Nephron progenitor cell (in vitro differentiated cells): Measurements from ENCODE around the gene KLF9.
"Not testable (repeated sequence)": the region's sequence is repeated elsewhere in the genome, so short reads cannot be mapped to it uniquely, and the experiment has no call there.

ENCODE experiments used
- DNase-seq: peaks from one replicate; pipeline ENCODE4 v3.0.0; 2021
- H3K27ac Mint-ChIP-seq: 2 replicates; pipeline ENCODE4 v1.8.0; 2021; ENCODE audit warnings: mild to moderate bottlenecking, moderate library complexity, mixed read lengths
- H3K27me3 Mint-ChIP-seq: 2 replicates; pipeline ENCODE4 v1.8.0; 2021; ENCODE audit warnings: mild to moderate bottlenecking, low read depth, mixed read lengths; ENCODE audit not compliant: poor library complexity
- H3K36me3 Mint-ChIP-seq: 2 replicates; pipeline ENCODE4 v1.8.0; 2021; ENCODE audit warnings: low read depth, mixed read lengths
- H3K4me1 Mint-ChIP-seq: 2 replicates; pipeline ENCODE4 v1.8.0; 2021; ENCODE audit warnings: mixed read lengths
- H3K4me3 Mint-ChIP-seq: 2 replicates; pipeline ENCODE4 v1.8.0; 2021; ENCODE audit warnings: mild to moderate bottlenecking, moderate library complexity, mixed read lengths
- H3K9me3 Mint-ChIP-seq: 2 replicates; pipeline ENCODE4 v1.8.0; 2021; ENCODE audit warnings: mild to moderate bottlenecking, moderate library complexity, mixed read lengths
- CTCF ChIP-seq: fragments of 200-600 bp; sonication (generic); IDR thresholded peaks from 2 replicates; pipeline ENCODE4 v1.5.0; 2021; ENCODE audit warnings: antibody characterized with exemption

Gene KLF9

GRCh38 chr9:70404261-70404660, 10.2 kb downstream of the KLF9 start:
- peaks cover 44% of the 10 kb centered on the region for H3K4me1 Mint-ChIP-seq
- no peak overlapping the region for H3K4me3 Mint-ChIP-seq
- H3K9me3 Mint-ChIP-seq, result no peaks in the 10 kb centered on the region
- no peak overlapping the region for H3K27ac Mint-ChIP-seq
- no peak for DNase-seq
- no peak for TF ChIP-seq CTCF
- H3K27me3 Mint-ChIP-seq, result peaks cover 3% of the 10 kb centered on the region
- H3K36me3 Mint-ChIP-seq, result no peaks in the 10 kb centered on the region

DNA sequence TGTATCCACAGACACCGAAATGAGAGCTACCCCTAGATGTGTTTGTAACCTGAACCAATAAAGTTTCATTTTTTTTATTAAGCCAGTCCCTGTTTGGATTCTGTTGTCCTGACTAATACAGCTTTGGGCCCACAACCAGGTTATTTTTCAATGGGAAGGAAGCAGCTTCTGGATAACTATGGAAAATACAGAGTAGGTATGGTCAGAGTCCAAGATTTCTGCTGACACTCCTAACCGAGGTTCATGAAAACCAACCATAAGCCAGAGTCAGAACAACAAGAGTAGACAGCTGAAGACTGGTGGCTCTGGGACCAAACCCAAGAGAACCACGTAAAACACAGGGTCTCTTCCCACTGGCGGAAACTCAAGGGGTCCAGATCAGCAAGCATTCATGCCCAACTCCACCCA, 10.8 kb downstream of the KLF9 start:
- Mint-ChIP-seq H3K36me3 (no peaks in the 10 kb centered on the region), H3K27ac (no peak overlapping the region), H3K27me3 (peaks cover 3% of the 10 kb centered on the region), H3K4me1 (peaks cover 44% of the 10 kb centered on the region), H3K9me3 (no peaks in the 10 kb centered on the region), H3K4me3 (no peak overlapping the region)
- TF ChIP-seq CTCF, result no peak
- DNase-seq, result no peak

DNA sequence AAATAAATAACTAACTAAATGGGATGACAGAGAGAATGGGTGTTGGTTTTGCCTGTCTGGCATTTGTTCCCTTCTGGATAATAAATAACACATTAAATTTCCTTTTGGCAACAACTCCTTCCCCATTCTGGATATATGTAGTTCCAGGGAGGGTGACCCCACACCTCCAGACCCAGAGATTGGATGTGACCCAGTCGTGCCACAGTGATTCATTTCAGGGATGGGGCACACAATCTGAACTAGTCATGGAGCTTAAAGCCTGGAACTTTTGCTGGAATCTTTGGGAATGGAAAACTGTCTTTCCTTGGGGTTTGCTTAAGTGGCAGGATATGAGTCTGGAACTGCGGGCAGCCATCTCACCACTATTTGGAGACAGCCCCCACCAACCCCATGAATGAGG, 11.3 kb downstream of the KLF9 start:
- no peaks in the 10 kb centered on the region for H3K9me3 Mint-ChIP-seq

DNA sequence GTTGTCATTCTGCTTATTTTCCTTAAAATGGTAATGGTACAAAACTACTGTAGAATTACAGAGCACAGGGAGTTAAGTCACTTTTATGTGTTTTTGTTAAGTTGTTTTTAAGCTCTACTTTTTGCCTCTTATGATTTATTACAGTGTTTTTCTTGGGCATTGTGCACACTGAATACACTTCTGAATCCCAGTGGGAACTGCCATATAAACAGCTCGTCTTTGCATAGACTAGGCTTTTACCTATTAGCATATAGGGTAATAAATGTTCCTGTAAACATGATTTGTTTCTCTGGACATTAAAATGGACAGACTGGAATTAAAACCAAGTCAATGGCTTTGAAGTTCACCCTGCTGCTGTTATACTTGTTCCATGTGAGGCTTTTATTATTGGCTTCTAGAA, 12.2 kb downstream of the KLF9 start:
- H3K4me3 Mint-ChIP-seq, result no peak overlapping the region
- TF ChIP-seq CTCF, result no peak
- no peak for DNase-seq
- no peaks in the 10 kb centered on the region for H3K36me3 Mint-ChIP-seq
- no peaks in the 10 kb centered on the region for H3K9me3 Mint-ChIP-seq
- H3K27ac Mint-ChIP-seq, result no peak overlapping the region
- H3K27me3 Mint-ChIP-seq, result peaks cover 3% of the 10 kb centered on the region
- peaks cover 35% of the 10 kb centered on the region for H3K4me1 Mint-ChIP-seq

More for the DNA sequence above, 11.3 kb downstream of the KLF9 start:
- H3K27ac Mint-ChIP-seq, result no peak overlapping the region
- DNase-seq, result no peak
- H3K4me1 Mint-ChIP-seq, result peaks cover 44% of the 10 kb centered on the region
- no peak for TF ChIP-seq CTCF
- H3K4me3 Mint-ChIP-seq, result no peak overlapping the region
- H3K27me3 Mint-ChIP-seq, result peaks cover 3% of the 10 kb centered on the region
- H3K36me3 Mint-ChIP-seq, result no peaks in the 10 kb centered on the region

DNA sequence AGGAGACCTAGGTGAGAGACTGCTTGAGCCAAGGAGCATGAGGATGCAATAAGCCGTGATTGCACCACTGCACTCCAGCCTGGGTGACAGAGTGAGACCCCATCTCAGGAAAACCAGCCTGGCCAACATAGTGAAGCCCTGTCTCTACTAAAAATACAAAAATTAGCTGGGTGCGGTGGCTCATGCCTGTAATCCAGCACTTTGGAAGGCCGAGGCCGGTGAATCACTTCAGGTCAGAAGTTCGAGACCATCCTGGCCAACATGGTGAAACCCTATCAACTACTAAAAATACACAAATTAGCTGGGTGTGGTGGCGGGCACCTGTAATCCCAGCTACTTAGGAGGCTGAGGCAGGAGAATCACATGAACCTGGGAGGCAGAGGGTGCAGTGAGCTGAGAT, 13.2 kb downstream of the KLF9 start:
- not testable (repeated sequence) for H3K9me3 Mint-ChIP-seq, DNase-seq, H3K27me3 Mint-ChIP-seq, H3K36me3 Mint-ChIP-seq, H3K27ac Mint-ChIP-seq, H3K4me3 Mint-ChIP-seq
- peaks cover 25% of the 10 kb centered on the region for H3K4me1 Mint-ChIP-seq

- Mint-ChIP-seq H3K27ac (peak overlapping the region; percentile 26), H3K4me3 (no peak overlapping the region), H3K9me3 (no peaks in the 10 kb centered on the region), H3K36me3 (no peaks in the 10 kb centered on the region), H3K4me1 (peaks cover 16% of the 10 kb centered on the region), H3K27me3 (peaks cover 3% of the 10 kb centered on the region)
- no peak for TF ChIP-seq CTCF
- no peak for DNase-seq
Measured at GRCh38 chr9:70400107-70400892, 14.2 kb downstream of the KLF9 start.
